Esophagus squamous epithelium (tissue), 5 donors: ENCODE results near the gene ERCC6L2. TPM values are rescaled to one million over a fixed set of nuclear protein-coding genes. Genes with fewer than 3 reads are reported as not detected.

Experiments used
- DNase-seq: peaks from one replicate; lab custom pipeline; 2025; lab: John Stamatoyannopoulos, UW
- H3K27ac ChIP-seq, 4 donors: fragments of 200-600 bp; sonication (generic); one replicate each; pipeline ENCODE4 v1.5.1; 2016 to 2019; ENCODE audit warnings: mild to moderate bottlenecking in 1 of 4
- H3K27me3 ChIP-seq, 4 donors: fragments of 200-600 bp; sonication (generic); 1 replicate in 3 of 4; 2 replicates in 1 of 4; pipeline versions ENCODE4 v1.5.1 to v1.6.0; 2017 to 2021; ENCODE audit warnings: antibody characterized with exemption in 1 of 4
- H3K36me3 ChIP-seq, 3 donors: fragments of 200-600 bp; sonication (generic); one replicate each; pipeline ENCODE4 v1.5.1; 2016 to 2019
- H3K4me1 ChIP-seq, 3 donors: fragments of 200-600 bp; sonication (generic); one replicate each; pipeline ENCODE4 v1.5.1; 2017 to 2019
- H3K4me3 ChIP-seq, 4 donors: fragments of 200-600 bp; sonication (generic); 1 replicate in 3 of 4; 2 replicates in 1 of 4; pipeline ENCODE4 v1.5.1; 2016 to 2019; ENCODE audit warnings: mild to moderate bottlenecking in 2 of 4, moderate library complexity in 1 of 4
- H3K9me3 ChIP-seq, 3 donors: fragments of 200-600 bp; sonication (generic); one replicate each; pipeline ENCODE4 v1.5.1; 2016 to 2019
- CTCF ChIP-seq, 6 experiments: fragments of 450-650 bp in 4 of 6; fragments of 200-600 bp in 2 of 6; sonication (generic) in 2 of 6; IDR thresholded peaks; one replicate each; pipeline ENCODE4 v1.5.1; 2016 to 2019; ENCODE audit warnings: antibody characterized with exemption in 6 of 6, mild to moderate bottlenecking in 4 of 6, moderate library complexity in 4 of 6
- POLR2A ChIP-seq, 4 donors: fragments of 450-650 bp; IDR thresholded peaks; one replicate each; pipeline ENCODE4 v1.6.1; 2017; ENCODE audit warnings: antibody characterized with exemption in 4 of 4, mild to moderate bottlenecking in 4 of 4, moderate library complexity in 3 of 4
- WGBS, 2 donors: methylation state at CpG; one replicate each; pipeline ENCODE4 v1.1.5; 2018; 5-methylcytosine and 5-hydroxymethylcytosine counted together
- intact Hi-C: fragments of 100-400 bp; cut with DNase I; formaldehyde crosslinking; loops from one replicate; pipeline ENCODE4 v1.15.0; 2022
- total RNA-seq, 4 donors: library from RNA; depleted of rRNA; stranded (reverse); fragments of >200 nt; gene quantifications; one replicate each; pipeline ENCODE4 v1.1.0, GENCODE V29; 2016
- donor health status: DM: yes; HTN: yes; CAD: no.

The ERCC6L2 gene
- total RNA-seq, 4 donors from 2014 or later = 32.7 to 70.8 (median 34.0) TPM

GRCh38 chr9:96006296-96006879 is 130.9 kb downstream of the ERCC6L2 start:
- Histone ChIP-seq H3K4me3 (no peak overlapping the region), H3K4me1 (peaks cover 0 to 25% (median 0%) of the 10 kb centered on the region in 3 donors), H3K9me3 (no peaks in the 10 kb centered on the region), H3K27me3 (no peaks in the 10 kb centered on the region), H3K36me3 (peaks cover 0 to 69% (median 0%) of the 10 kb centered on the region in 3 donors), H3K27ac (no peak overlapping the region)
- 97 to 98% methylated on average over 9 of the region's 9 CpGs for WGBS, 2 donors
- intact Hi-C loops = no loop called here
- TF ChIP-seq POLR2A (IDR thresholded peaks at IDR 0.05) (no peak), CTCF (IDR thresholded peaks at IDR 0.05) (no peak)
- no peak for DNase-seq

GRCh38 chr9:96006961-96007360 is 131.5 kb downstream of the ERCC6L2 start:
- H3K27ac ChIP-seq = no peak overlapping the region
- intact Hi-C loops = no loop called here
- TF ChIP-seq POLR2A (IDR thresholded peaks at IDR 0.05) (no peak), CTCF (IDR thresholded peaks at IDR 0.05) (no peak)
- no peak for DNase-seq
- peaks cover 0 to 74% (median 0%) of the 10 kb centered on the region in 3 donors for H3K36me3 ChIP-seq
- no peak overlapping the region for H3K4me3 ChIP-seq
- H3K4me1 ChIP-seq = peaks cover 0 to 25% (median 0%) of the 10 kb centered on the region in 3 donors
- H3K9me3 ChIP-seq = no peaks in the 10 kb centered on the region
- H3K27me3 ChIP-seq = no peaks in the 10 kb centered on the region

GRCh38 chr9:96008502-96009222 is 133.2 kb downstream of the ERCC6L2 start:
- Histone ChIP-seq H3K27me3 (no peaks in the 10 kb centered on the region), H3K36me3 (peaks cover 0 to 77% (median 0%) of the 10 kb centered on the region in 3 donors), H3K27ac (peak overlapping the region in 2 of 4 donors; percentile 9 to 46), H3K4me3 (no peak overlapping the region), H3K9me3 (no peaks in the 10 kb centered on the region), H3K4me1 (peaks cover 0 to 25% (median 0%) of the 10 kb centered on the region in 3 donors)
- no peak for TF ChIP-seq CTCF (IDR thresholded peaks at IDR 0.05)
- no peak for TF ChIP-seq POLR2A (IDR thresholded peaks at IDR 0.05)
- WGBS, 2 donors = 78 to 86% methylated on average over 12 of the region's 12 CpGs
- intact Hi-C loops = no loop called here
- no peak for DNase-seq

- Histone ChIP-seq H3K4me3 (no peak overlapping the region), H3K27ac (peak overlapping the region in 2 of 4 donors; percentile 9 to 46), H3K4me1 (peaks cover 0 to 25% (median 0%) of the 10 kb centered on the region in 3 donors), H3K36me3 (peaks cover 0 to 81% (median 0%) of the 10 kb centered on the region in 3 donors), H3K9me3 (no peaks in the 10 kb centered on the region), H3K27me3 (no peaks in the 10 kb centered on the region)
- intact Hi-C loops = no loop called here
- 78 to 84% methylated on average over 2 of the region's 2 CpGs for WGBS, 2 donors
- DNase-seq = no peak
- TF ChIP-seq CTCF (IDR thresholded peaks at IDR 0.05) (no peak), POLR2A (IDR thresholded peaks at IDR 0.05) (no peak)
These were observed 133.7 kb downstream of the ERCC6L2 start for GRCh38 chr9:96009223-96009602.
